LNCaP clone FGC (cell line): ENCODE results near the gene EPC1.
"Not testable (repeated sequence)": the region's sequence is repeated elsewhere in the genome, so short reads cannot be mapped to it uniquely, and the experiment has no call there.

Experiments used
- DNase-seq: peaks from one replicate; pipeline ENCODE4 v3.0.0-alpha.2; 2011; ENCODE audit warnings: low read depth
- H3K4me3 ChIP-seq: 2 replicates; pipeline ENCODE4 v1.5.1; 2011; ENCODE audit warnings: mild to moderate bottlenecking, low read depth, low read length, control low read depth
- TF ChIP-seq, protein P1 (sequence below): IDR thresholded peaks from 2 replicates; pipeline ENCODE4 v1.5.1; 2012; ENCODE audit warnings: mild to moderate bottlenecking; ENCODE audit not compliant: control insufficient read depth, insufficient read depth; ENCODE audit errors: extremely low read depth

Gene EPC1

DNA sequence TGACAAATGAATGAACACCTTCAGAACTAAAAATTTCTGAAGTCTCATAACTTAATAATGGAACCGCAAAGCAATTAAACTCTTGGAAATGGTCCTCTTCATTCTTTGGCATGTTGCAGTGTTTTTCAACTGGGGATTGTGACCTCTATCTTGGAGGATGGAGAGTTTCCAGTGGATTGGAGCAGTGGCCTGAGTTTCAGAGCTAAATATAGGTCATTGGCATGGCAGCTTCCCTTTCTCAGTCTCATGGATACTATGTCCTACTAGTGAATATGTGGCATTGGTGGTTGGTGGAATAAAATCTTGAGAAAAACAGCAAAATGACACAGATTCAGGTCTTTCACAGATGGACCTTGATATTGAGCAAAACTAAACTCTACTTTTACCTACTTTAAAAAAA lies 24.1 kb upstream of the EPC1 start:
- no peak for DNase-seq
- TF ChIP-seq, protein P1, sequence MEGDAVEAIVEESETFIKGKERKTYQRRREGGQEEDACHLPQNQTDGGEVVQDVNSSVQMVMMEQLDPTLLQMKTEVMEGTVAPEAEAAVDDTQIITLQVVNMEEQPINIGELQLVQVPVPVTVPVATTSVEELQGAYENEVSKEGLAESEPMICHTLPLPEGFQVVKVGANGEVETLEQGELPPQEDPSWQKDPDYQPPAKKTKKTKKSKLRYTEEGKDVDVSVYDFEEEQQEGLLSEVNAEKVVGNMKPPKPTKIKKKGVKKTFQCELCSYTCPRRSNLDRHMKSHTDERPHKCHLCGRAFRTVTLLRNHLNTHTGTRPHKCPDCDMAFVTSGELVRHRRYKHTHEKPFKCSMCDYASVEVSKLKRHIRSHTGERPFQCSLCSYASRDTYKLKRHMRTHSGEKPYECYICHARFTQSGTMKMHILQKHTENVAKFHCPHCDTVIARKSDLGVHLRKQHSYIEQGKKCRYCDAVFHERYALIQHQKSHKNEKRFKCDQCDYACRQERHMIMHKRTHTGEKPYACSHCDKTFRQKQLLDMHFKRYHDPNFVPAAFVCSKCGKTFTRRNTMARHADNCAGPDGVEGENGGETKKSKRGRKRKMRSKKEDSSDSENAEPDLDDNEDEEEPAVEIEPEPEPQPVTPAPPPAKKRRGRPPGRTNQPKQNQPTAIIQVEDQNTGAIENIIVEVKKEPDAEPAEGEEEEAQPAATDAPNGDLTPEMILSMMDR: no peak
- H3K4me3 ChIP-seq: no peak overlapping the region

GRCh38 chr10:32367793-32368453 lies 21.0 kb upstream of the EPC1 start:
- TF ChIP-seq, protein P1: peak; percentile 72
- H3K4me3 ChIP-seq: no peak overlapping the region
- no peak for DNase-seq

DNA sequence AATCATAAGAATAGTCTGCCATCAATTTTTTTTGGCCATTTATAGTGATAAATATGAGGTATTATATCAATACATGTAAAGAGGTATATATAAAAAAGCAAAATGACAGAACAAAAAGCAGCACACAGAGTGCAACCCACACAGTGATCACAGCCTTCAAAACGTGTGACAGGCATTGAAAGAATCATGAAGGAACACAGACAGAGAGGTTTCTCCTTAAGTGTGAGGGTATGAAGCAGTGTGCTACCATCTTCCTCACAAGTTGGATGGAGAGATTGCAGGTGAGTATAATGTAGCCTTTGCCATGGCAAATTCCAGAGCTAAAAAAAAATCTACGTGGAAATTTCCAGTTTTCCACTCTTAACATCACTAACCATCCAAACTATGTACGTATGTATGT lies 19.6 kb upstream of the EPC1 start:
- no peak overlapping the region for H3K4me3 ChIP-seq
- TF ChIP-seq, protein P1: no peak
- DNase-seq: no peak

- TF ChIP-seq, protein P1: no peak
- no peak overlapping the region; the same call in 1 of the 2 replicates for H3K4me3 ChIP-seq
Measured at GRCh38 chr10:32366111-32366510, 19.2 kb upstream of the EPC1 start.

GRCh38 chr10:32365404-32365803 lies 18.4 kb upstream of the EPC1 start:
- H3K4me3 ChIP-seq, DNase-seq: not testable (repeated sequence)

More at GRCh38 chr10:32366111-32366510, 19.2 kb upstream of the EPC1 start:
- no peak for DNase-seq

GRCh38 chr10:32362571-32362970 lies 15.6 kb upstream of the EPC1 start:
- H3K4me3 ChIP-seq: no peak overlapping the region
- TF ChIP-seq, protein P1: no peak
- no peak for DNase-seq

- TF ChIP-seq, protein P1: no peak
- no peak overlapping the region for H3K4me3 ChIP-seq
- peak; percentile 86 for DNase-seq
Measured at GRCh38 chr10:32360884-32361283, 13.9 kb upstream of the EPC1 start.
